ENCODE results near the gene ZZZ3.
"Not testable (repeated sequence)": the region's sequence is repeated elsewhere in the genome, so short reads cannot be mapped to it uniquely, and the experiment has no call there.

ZZZ3 gene

GRCh38 chr1:77704736-77705135 lies 22.3 kb upstream of the ZZZ3 start:
- H3K4me3 ChIP-seq (ENCODE audit: low read depth, low read length) = no peak overlapping the region
- TF ChIP-seq CTCF (IDR thresholded peaks at IDR 0.05; ENCODE audit: insufficient read depth, low read depth, low read length, missing control alignments) = no peak
- no peak for DNase-seq (ENCODE audit: low read depth)

- not testable (repeated sequence) for DNase-seq (ENCODE audit: low read depth); H3K4me3 ChIP-seq (ENCODE audit: low read depth, low read length)
Measured at GRCh38 chr1:77699673-77700072, 17.2 kb upstream of the ZZZ3 start.

GRCh38 chr1:77697441-77697840 lies 15.0 kb upstream of the ZZZ3 start:
- TF ChIP-seq CTCF (IDR thresholded peaks at IDR 0.05; ENCODE audit: insufficient read depth, low read depth, low read length, missing control alignments) = no peak
- DNase-seq (ENCODE audit: low read depth) = no peak
- H3K4me3 ChIP-seq (ENCODE audit: low read depth, low read length) = no peak overlapping the region

- no peak for DNase-seq (ENCODE audit: low read depth)
- no peak overlapping the region for H3K4me3 ChIP-seq (ENCODE audit: low read depth, low read length)
- no peak for TF ChIP-seq CTCF (IDR thresholded peaks at IDR 0.05; ENCODE audit: insufficient read depth, low read depth, low read length, missing control alignments)
Measured at GRCh38 chr1:77688939-77689338, 6.5 kb upstream of the ZZZ3 start.

GRCh38 chr1:77687519-77687906 lies 5.1 kb upstream of the ZZZ3 start:
- TF ChIP-seq CTCF (IDR thresholded peaks at IDR 0.05; ENCODE audit: insufficient read depth, low read depth, low read length, missing control alignments) = no peak
- no peak overlapping the region for H3K4me3 ChIP-seq (ENCODE audit: low read depth, low read length)
- DNase-seq (ENCODE audit: low read depth) = no peak

- no peak for DNase-seq (ENCODE audit: low read depth)
- TF ChIP-seq CTCF (IDR thresholded peaks at IDR 0.05; ENCODE audit: insufficient read depth, low read depth, low read length, missing control alignments) = no peak
- no peak overlapping the region for H3K4me3 ChIP-seq (ENCODE audit: low read depth, low read length)
Measured at GRCh38 chr1:77686796-77687518, 4.5 kb upstream of the ZZZ3 start.

- peak; percentile 88 for TF ChIP-seq CTCF (IDR thresholded peaks at IDR 0.05; ENCODE audit: insufficient read depth, low read depth, low read length, missing control alignments)
- H3K4me3 ChIP-seq (ENCODE audit: low read depth, low read length) = peak overlapping the region; percentile 87
- DNase-seq (ENCODE audit: low read depth) = peak; percentile 97
Measured at GRCh38 chr1:77683160-77684148, 996 bp upstream of the ZZZ3 start.
